ENCODE measurements around the gene STX4. TPM values are rescaled to one million over a fixed set of nuclear protein-coding genes. Genes with fewer than 3 reads are reported as not detected.

STX4 gene
- total and polyA plus RNA-seq, 9 of the 15 experiments (the other 6 are each of a cell fraction or from before 2014, with no cell fraction given) = 3.2 to 48.0 (median 21.5) TPM

- Histone ChIP-seq H3K79me2 (ENCODE audit: control insufficient read depth, insufficient read depth, low read length) (peaks cover 7% of the 10 kb centered on the region; the same call in 2 of the 3 replicates), H3K9me3 (replicated peaks; ENCODE audit: control insufficient read depth, insufficient read depth, low read depth, low read length) (no peaks in the 10 kb centered on the region), H3K27ac (ENCODE audit: extremely low read depth, low read depth, low read length) (no peak overlapping the region), H3K4me2 (ENCODE audit: insufficient read depth, low read length) (no peak overlapping the region), H3K4me3 (no peak overlapping the region), H3K27me3 (ENCODE audit: control insufficient read depth in 2 of 2, insufficient read depth in 2 of 2, low read length in 2 of 2) (no peaks in the 10 kb centered on the region), H3K9me1 (ENCODE audit: control insufficient read depth, insufficient read depth, low read length) (no peaks in the 10 kb centered on the region), H3K36me3 (ENCODE audit: control insufficient read depth, insufficient read depth, low read length) (peaks cover 67% of the 10 kb centered on the region; the same call in 2 of the 3 replicates), H3K4me1 (replicated peaks in 1 of 2; ENCODE audit: control insufficient read depth in 2 of 2, insufficient read depth in 2 of 2, low read length in 2 of 2) (peaks cover 0 to 79% of the 10 kb centered on the region in 2 experiments; a peak in 3 of 5 replicates), H3K9ac (ENCODE audit: insufficient read depth in 1 of 2, low read depth in 2 of 2, low read length in 2 of 2) (peak overlapping the region in 1 of 2 experiments; percentile 37; a peak in 1 of 4 replicates), H2AFZ (ENCODE audit: low read depth, low read length) (no peak overlapping the region), H4K20me1 (replicated peaks; ENCODE audit: control insufficient read depth, insufficient read depth, low read length) (0 out of 2 replicates have a peak, but pooled peaks cover 5% of the 10 kb centered on the region)
- WGBS (ENCODE audit: insufficient coverage, low coverage, missing lambda C conversion rate) = 38% methylated on average over 6 of the region's 9 CpGs
- ChIA-PET CTCF (ENCODE audit: low intra/inter-chr PET ratio) (no interaction called here), POLR2A (interaction anchor here (0.8 to 2.5 kb wide), 4 partner anchors 9 to 97 kb away, joined by 3 to 15 read pairs (median 4); partner anchors contain the start of genes VKORC1 and ZNF668)
- BruUV-seq (replicated peaks) = no TSS peak
- intact Hi-C loops (cut with micrococcal nuclease) (no loop called here), in situ Hi-C loops (cut with MboI) (no loop called here)
- peak; percentile 24 for ATAC-seq
- TF ChIP-seq, protein P1, sequence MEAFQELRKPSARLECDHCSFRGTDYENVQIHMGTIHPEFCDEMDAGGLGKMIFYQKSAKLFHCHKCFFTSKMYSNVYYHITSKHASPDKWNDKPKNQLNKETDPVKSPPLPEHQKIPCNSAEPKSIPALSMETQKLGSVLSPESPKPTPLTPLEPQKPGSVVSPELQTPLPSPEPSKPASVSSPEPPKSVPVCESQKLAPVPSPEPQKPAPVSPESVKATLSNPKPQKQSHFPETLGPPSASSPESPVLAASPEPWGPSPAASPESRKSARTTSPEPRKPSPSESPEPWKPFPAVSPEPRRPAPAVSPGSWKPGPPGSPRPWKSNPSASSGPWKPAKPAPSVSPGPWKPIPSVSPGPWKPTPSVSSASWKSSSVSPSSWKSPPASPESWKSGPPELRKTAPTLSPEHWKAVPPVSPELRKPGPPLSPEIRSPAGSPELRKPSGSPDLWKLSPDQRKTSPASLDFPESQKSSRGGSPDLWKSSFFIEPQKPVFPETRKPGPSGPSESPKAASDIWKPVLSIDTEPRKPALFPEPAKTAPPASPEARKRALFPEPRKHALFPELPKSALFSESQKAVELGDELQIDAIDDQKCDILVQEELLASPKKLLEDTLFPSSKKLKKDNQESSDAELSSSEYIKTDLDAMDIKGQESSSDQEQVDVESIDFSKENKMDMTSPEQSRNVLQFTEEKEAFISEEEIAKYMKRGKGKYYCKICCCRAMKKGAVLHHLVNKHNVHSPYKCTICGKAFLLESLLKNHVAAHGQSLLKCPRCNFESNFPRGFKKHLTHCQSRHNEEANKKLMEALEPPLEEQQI (IDR thresholded peaks at IDR 0.05) = no peak
- TF ChIP-seq, protein P2, sequence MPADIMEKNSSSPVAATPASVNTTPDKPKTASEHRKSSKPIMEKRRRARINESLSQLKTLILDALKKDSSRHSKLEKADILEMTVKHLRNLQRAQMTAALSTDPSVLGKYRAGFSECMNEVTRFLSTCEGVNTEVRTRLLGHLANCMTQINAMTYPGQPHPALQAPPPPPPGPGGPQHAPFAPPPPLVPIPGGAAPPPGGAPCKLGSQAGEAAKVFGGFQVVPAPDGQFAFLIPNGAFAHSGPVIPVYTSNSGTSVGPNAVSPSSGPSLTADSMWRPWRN (IDR thresholded peaks at IDR 0.05; ENCODE audit: low read depth) = no peak
- TF ChIP-seq POLR2B (IDR thresholded peaks at IDR 0.05; ENCODE audit: low read depth, partially characterized antibody) (peak; percentile 2), L3MBTL2 (IDR thresholded peaks at IDR 0.05) (no peak), SAP30 (IDR thresholded peaks at IDR 0.05; ENCODE audit: borderline replicate concordance, insufficient read depth, low read depth, low read length, poor library complexity, severe bottlenecking) (no peak), CXXC5 (CRISPR knock-in tag; IDR thresholded peaks at IDR 0.05) (0 out of 2 replicates have a peak, but pooled peaks have one; percentile 26), GATAD2B (IDR thresholded peaks at IDR 0.05; ENCODE audit: borderline replicate concordance) (no peak), MTA3 (IDR thresholded peaks at IDR 0.05; ENCODE audit: borderline replicate concordance) (no peak), TBL1XR1 (IDR thresholded peaks at IDR 0.05; ENCODE audit: low read length in 2 of 2) (no peak), LEF1 (IDR thresholded peaks at IDR 0.05) (no peak), NFIC (IDR thresholded peaks at IDR 0.05) (peak; percentile 61), NR1H2 (CRISPR knock-in tag; IDR thresholded peaks at IDR 0.05) (no peak), CEBPB (tag; IDR thresholded peaks at IDR 0.05) (peak; percentile 87)
- no peak for FAIRE-seq
- peak in 2 of 4 experiments; percentile 20 to 45 for DNase-seq (ENCODE audit: extremely low read depth in 1 of 4, low spot score in 3 of 4)
These were observed 49.7 kb downstream of the STX4 start for GRCh38 chr16:31083081-31083480.

All from K562 (cell line).